ENCODE results near the gene NPIPB2. TPM values are rescaled to one million over a fixed set of nuclear protein-coding genes. Genes with fewer than 3 reads are reported as not detected.
"Not testable (repeated sequence)": the region's sequence is repeated elsewhere in the genome, so short reads cannot be mapped to it uniquely, and the experiment has no call there.

The NPIPB2 gene
- total RNA-seq, 4 donors from 2014 or later: 1.8 to 24.6 (median 3.4) TPM

DNA sequence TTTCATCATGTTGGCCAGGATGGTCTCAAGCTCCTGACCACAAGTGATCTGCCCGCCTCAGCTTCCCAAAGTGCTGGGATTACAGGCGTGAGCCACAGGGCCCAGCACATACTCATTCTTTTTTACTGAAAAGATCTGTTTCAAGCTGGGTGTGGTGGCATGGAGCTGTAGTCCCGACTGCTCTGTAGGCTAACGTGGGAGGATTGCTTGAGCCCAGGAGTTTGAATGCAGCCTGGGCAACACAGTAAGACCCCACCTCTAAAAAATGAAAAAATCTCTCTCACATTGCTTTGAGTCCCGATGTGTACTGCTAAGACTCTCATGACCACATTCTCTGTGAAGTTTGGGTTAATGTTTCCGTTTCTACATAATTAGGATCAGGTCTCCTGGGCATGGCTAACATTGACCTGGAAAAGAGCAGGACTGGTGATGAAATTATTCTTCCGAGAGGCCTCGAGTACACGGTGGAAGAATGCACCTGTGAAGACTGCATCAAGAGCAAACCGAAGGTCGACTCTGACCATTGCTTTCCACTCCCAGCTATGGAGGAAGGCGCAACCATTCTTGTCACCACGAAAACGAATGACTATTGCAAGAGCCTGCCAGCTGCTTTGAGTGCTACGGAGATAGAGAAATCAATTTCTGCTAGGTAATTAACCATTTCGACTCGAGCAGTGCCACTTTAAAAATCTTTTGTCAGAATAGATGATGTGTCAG is 25.5 kb upstream of the NPIPB2 start:
- H3K9me3 ChIP-seq: no peaks in the 10 kb centered on the region
- no peak overlapping the region for H3K4me3 ChIP-seq
- TF ChIP-seq POLR2A (IDR thresholded peaks at IDR 0.05) (no peak), CTCF (IDR thresholded peaks at IDR 0.05) (no peak)
- no peak overlapping the region for H3K27ac ChIP-seq
- no peak for DNase-seq
- no peaks in the 10 kb centered on the region for H3K4me1 ChIP-seq
- H3K27me3 ChIP-seq: no peaks in the 10 kb centered on the region
- intact Hi-C loops (cut with DNase I; ENCODE audit: low total_unique reads): no loop called here
- no peaks in the 10 kb centered on the region for H3K36me3 ChIP-seq

GRCh38 chr16:11966173-11966572 is 24.3 kb upstream of the NPIPB2 start:
- Histone ChIP-seq H3K36me3 (no peaks in the 10 kb centered on the region), H3K4me1 (no peaks in the 10 kb centered on the region), H3K9me3 (no peaks in the 10 kb centered on the region), H3K27me3 (no peaks in the 10 kb centered on the region), H3K27ac (no peak overlapping the region), H3K4me3 (no peak overlapping the region)
- TF ChIP-seq CTCF (IDR thresholded peaks at IDR 0.05): no peak
- no peak for TF ChIP-seq POLR2A (IDR thresholded peaks at IDR 0.05)
- DNase-seq: no peak
- intact Hi-C loops (cut with DNase I; ENCODE audit: low total_unique reads): no loop called here

DNA sequence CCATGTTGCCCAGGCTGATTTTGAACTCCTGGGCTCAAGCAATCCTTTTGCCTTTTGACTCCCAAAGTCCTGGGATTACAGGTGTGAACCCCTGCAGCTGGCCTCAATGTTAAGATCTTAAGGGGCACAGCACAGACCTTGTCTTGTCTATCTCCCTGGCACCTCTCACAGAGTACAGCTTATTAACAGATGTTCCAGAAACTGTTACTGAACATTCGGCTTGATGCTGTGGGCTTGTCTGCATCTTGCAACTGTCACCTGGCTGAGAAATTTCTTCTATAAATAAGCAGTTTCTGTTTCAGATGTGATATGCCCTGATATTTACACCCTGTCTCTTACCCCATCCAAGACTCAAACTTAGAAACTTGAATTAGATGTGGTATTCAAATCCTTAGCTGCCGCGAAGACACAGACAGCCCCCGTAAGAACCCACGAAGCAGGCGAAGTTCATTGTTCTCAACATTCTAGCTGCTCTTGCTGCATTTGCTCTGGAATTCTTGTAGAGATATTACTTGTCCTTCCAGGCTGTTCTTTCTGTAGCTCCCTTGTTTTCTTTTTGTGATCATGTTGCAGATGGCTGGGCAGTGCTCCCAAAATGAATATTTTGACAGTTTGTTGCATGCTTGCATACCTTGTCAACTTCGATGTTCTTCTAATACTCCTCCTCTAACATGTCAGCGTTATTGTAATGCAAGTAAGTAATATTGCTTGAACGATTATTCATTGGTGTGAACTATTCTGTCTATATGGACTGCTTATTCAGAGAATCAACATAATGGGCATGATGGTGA is 23.1 kb upstream of the NPIPB2 start, which contains the start of gene TNFRSF17:
TSS of gene TNFRSF17 (plus strand) at position 450 of the 791 bp plus-strand sequence. CDS start at position 565, 115 bp downstream.
- no peak for DNase-seq
- TF ChIP-seq CTCF (IDR thresholded peaks at IDR 0.05) (no peak), POLR2A (IDR thresholded peaks at IDR 0.05) (no peak)
- intact Hi-C loops (cut with DNase I; ENCODE audit: low total_unique reads): no loop called here
- H3K4me1 ChIP-seq: no peaks in the 10 kb centered on the region
- H3K27me3 ChIP-seq: no peaks in the 10 kb centered on the region
- no peaks in the 10 kb centered on the region for H3K9me3 ChIP-seq
- no peaks in the 10 kb centered on the region for H3K36me3 ChIP-seq
- H3K4me3 ChIP-seq: no peak within 1 kb of the TSS
- H3K27ac ChIP-seq: no peak within 1 kb of the TSS

DNA sequence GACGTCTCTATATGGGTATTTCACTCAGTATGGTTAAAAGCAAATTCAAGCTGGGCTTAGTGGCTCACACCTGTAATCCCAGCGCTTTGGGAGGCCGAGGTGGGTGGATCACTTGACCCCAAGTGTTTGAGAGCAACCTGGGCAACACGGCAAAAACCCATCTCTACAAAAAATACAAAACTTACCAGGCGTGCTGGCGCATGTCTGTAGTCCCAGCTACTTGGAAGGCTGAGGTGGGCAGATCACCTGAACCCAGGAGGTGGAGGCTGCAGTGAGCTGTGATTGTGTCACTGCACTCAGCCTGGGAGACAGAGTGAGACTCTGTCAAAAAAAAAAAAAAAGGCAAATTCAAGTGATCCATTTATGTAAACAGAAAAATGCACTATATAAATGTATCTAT is 21.9 kb upstream of the NPIPB2 start:
- TF ChIP-seq POLR2A (IDR thresholded peaks at IDR 0.05) (no peak), CTCF (IDR thresholded peaks at IDR 0.05) (no peak)
- Histone ChIP-seq H3K4me1 (no peaks in the 10 kb centered on the region), H3K36me3 (no peaks in the 10 kb centered on the region), H3K27me3 (no peaks in the 10 kb centered on the region), H3K4me3 (no peak overlapping the region), H3K27ac (no peak overlapping the region), H3K9me3 (no peaks in the 10 kb centered on the region)
- intact Hi-C loops (cut with DNase I; ENCODE audit: low total_unique reads): no loop called here
- DNase-seq: no peak

DNA sequence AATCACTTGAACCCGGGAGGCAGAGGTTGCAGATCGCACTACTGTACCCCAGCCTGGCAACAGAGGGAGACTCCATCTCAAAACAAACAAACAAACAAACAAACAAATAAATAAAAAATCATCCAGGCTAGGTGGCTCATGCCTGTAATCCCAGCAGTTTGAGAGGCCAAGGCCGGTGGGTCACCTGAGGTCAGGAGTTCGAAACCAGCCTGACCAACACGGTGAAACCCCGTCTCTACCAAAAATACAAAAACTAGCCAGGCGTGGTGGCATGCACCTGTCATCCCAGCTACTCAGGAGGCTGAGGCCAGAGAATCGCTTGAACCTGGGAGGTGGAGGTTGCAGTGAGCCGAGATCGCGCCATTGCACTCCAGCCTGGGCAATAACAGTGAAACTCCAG is 21.1 kb upstream of the NPIPB2 start:
- H3K9me3 ChIP-seq; H3K36me3 ChIP-seq; intact Hi-C loops (cut with DNase I; ENCODE audit: low total_unique reads); H3K27ac ChIP-seq; H3K27me3 ChIP-seq; DNase-seq; H3K4me1 ChIP-seq; H3K4me3 ChIP-seq: not testable (repeated sequence)

DNA sequence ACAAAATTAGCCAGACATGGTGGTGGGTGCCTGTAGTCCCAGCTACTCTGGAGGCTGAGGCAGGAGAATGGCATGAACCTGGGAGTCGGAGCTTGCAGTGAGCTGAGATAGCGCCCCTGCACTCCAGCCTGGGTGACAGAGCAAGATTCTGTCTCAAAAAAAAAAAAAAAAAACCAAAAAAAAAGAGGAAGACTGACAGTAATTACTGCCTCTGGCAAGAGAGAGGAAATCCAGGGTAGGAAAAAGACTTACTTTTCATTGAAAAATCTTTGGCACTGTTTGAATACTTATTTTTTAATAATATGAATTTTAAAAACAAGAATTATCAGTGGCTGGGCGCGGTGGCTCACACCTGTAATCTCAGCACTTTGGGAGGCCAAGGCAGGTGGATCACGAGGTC is 20.6 kb upstream of the NPIPB2 start:
- H3K4me1 ChIP-seq; H3K27ac ChIP-seq; H3K4me3 ChIP-seq; H3K27me3 ChIP-seq; DNase-seq; H3K36me3 ChIP-seq; intact Hi-C loops (cut with DNase I; ENCODE audit: low total_unique reads); H3K9me3 ChIP-seq: not testable (repeated sequence)
